Esophagus (tissue), 2 donors: ENCODE measurements around the gene AP3B1. TPM values are rescaled to one million over a fixed set of nuclear protein-coding genes. Genes with fewer than 3 reads are reported as not detected.

Experiments used
- H3K27ac ChIP-seq, 2 donors: one replicate each; pipeline ENCODE4 v1.5.1; 2013; ENCODE audit warnings: low read depth in 2 of 2, mild to moderate bottlenecking in 2 of 2, inconsistent platforms in 1 of 2, low read length in 1 of 2, moderate library complexity in 1 of 2
- H3K27me3 ChIP-seq, 2 donors: one replicate each; pipeline ENCODE4 v1.6.1; 2013; ENCODE audit warnings: low read length in 2 of 2, control low read depth in 1 of 2, mild to moderate bottlenecking in 1 of 2; ENCODE audit not compliant: insufficient read depth in 2 of 2, control insufficient read depth in 1 of 2
- H3K36me3 ChIP-seq, 2 donors: one replicate each; pipeline ENCODE4 v1.6.1; 2013; ENCODE audit warnings: low read length in 1 of 2; ENCODE audit not compliant: control insufficient read depth in 2 of 2, insufficient read depth in 2 of 2
- H3K4me1 ChIP-seq, 2 donors: one replicate each; pipeline ENCODE4 v1.6.1; 2013; ENCODE audit warnings: low read length in 1 of 2; ENCODE audit not compliant: control insufficient read depth in 2 of 2, insufficient read depth in 2 of 2
- H3K4me3 ChIP-seq, 2 donors: one replicate each; pipeline ENCODE4 v1.5.1; 2013; ENCODE audit warnings: low read length in 2 of 2, mild to moderate bottlenecking in 2 of 2, low read depth in 1 of 2, moderate library complexity in 1 of 2
- H3K9me3 ChIP-seq, 2 donors: one replicate each; pipeline ENCODE4 v1.6.1; 2013; ENCODE audit warnings: mild to moderate bottlenecking in 2 of 2, low read depth in 1 of 2, low read length in 1 of 2, moderate library complexity in 1 of 2; ENCODE audit not compliant: control insufficient read depth in 2 of 2, insufficient read depth in 1 of 2
- WGBS, 2 donors: extraction: QIAGEN DNeasy Blood & Tissue Kit; methylation state at CpG; one replicate each; pipeline ENCODE4 v1.1.7; 2013; 5-methylcytosine and 5-hydroxymethylcytosine counted together
- polyA plus RNA-seq, 2 donors: library from polyadenylated mRNA; stranded (reverse); fragments of 200-250 nt; gene quantifications; one replicate each; pipeline ENCODE4 v1.2.3, GENCODE V29; 2013
- donor health status: healthy with polysubstance abuse.
- donor health status: Bipolar disorder and iron deficiency.

AP3B1 gene
- polyA plus RNA-seq, 2 donors: 26.1 to 39.1 TPM

- WGBS, 2 donors: 0% methylated on average over 6 of the region's 6 CpGs
- no peaks in the 10 kb centered on the region for H3K4me1 ChIP-seq
- H3K36me3 ChIP-seq: no peaks in the 10 kb centered on the region
- no peaks in the 10 kb centered on the region for H3K9me3 ChIP-seq
- peak overlapping the region; percentile 91 to 93 for H3K4me3 ChIP-seq
- peak overlapping the region in 1 of 2 donors; percentile 92 for H3K27ac ChIP-seq
- H3K27me3 ChIP-seq: no peaks in the 10 kb centered on the region
Observed at GRCh38 chr5:78293851-78294247, 649 bp downstream of the AP3B1 start.

DNA sequence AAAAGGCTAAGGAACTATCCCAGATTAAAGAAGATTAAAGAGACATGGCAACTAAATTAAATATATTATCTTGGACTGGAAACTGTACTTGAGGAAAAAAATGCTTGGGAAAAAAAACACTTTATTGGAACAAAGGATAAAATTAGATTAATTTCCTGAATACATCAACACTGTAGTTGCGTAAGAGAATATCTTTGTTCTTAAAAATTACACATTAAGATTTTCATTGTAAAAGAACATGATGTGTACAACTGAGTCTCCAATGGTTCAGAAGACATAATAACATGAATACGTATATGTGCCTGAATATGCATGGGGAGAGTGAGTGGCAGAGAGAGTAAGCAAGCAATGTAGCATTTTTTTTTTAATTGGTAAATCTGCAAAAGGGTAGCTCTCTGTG is 2.8 kb downstream of the AP3B1 start:
- no peaks in the 10 kb centered on the region for H3K4me1 ChIP-seq

GRCh38 chr5:78289911-78290310 is 4.6 kb downstream of the AP3B1 start:
- Histone ChIP-seq H3K4me1 (no peaks in the 10 kb centered on the region), H3K27me3 (no peaks in the 10 kb centered on the region), H3K4me3 (no peak overlapping the region), H3K27ac (no peak overlapping the region), H3K36me3 (no peaks in the 10 kb centered on the region), H3K9me3 (no peaks in the 10 kb centered on the region)
- 88 to 92% methylated on average over 2 of the region's 2 CpGs for WGBS, 2 donors

More for the DNA sequence above, 2.8 kb downstream of the AP3B1 start:
- 82% methylated on average over 2 of the region's 2 CpGs for WGBS, 2 donors
- Histone ChIP-seq H3K9me3 (no peaks in the 10 kb centered on the region), H3K4me3 (no peak overlapping the region), H3K27me3 (no peaks in the 10 kb centered on the region), H3K36me3 (no peaks in the 10 kb centered on the region), H3K27ac (no peak overlapping the region)

GRCh38 chr5:78288246-78288645 is 6.3 kb downstream of the AP3B1 start:
- 87 to 94% methylated on average over 3 of the region's 3 CpGs for WGBS, 2 donors
- H3K27ac ChIP-seq: no peak overlapping the region
- no peaks in the 10 kb centered on the region for H3K4me1 ChIP-seq
- no peaks in the 10 kb centered on the region for H3K9me3 ChIP-seq
- no peak overlapping the region for H3K4me3 ChIP-seq
- no peaks in the 10 kb centered on the region for H3K36me3 ChIP-seq
- H3K27me3 ChIP-seq: no peaks in the 10 kb centered on the region

DNA sequence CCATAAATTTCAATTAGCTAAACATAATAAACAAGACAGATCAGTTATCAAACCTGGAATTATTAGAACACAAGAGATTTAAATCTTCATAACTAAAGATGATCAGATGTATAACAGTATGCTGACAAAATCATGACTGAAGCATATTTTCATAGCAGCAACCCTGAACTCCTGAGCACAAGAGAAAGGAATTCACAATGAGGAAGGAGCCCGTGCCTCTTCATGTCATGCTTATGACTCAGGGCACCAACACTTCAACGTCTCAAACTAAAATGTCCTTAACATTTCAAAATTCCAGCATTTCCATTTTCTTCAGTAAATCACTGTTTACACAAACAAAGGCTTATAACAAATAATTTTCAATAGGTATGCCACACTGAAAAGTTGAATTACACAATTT is 6.7 kb downstream of the AP3B1 start:
- no peaks in the 10 kb centered on the region for H3K36me3 ChIP-seq
- H3K27ac ChIP-seq: no peak overlapping the region
- no peaks in the 10 kb centered on the region for H3K9me3 ChIP-seq
- no peak overlapping the region for H3K4me3 ChIP-seq
- 39 to 49% methylated on average over 2 of the region's 2 CpGs for WGBS, 2 donors
- no peaks in the 10 kb centered on the region for H3K27me3 ChIP-seq
- no peaks in the 10 kb centered on the region for H3K4me1 ChIP-seq

DNA sequence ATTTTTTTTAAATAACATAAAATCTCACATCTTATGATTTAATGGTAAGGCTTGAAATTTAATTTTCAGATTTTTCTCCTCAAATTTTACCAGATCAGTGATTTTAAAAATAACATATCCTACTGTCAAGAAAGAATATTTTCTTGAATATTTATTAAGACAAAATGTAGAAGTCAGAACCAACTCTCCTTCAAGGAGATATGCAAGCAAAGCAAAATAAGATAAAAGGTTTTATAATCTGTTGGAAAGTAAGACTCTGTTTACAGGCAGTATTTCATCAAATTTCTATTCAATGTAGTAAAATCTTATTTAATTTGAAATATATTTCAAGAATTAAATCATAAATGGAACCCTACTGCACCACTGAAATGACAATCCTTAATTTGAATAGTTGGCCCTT is 7.3 kb downstream of the AP3B1 start:
- H3K4me3 ChIP-seq: no peak overlapping the region
- no peaks in the 10 kb centered on the region for H3K4me1 ChIP-seq
- H3K36me3 ChIP-seq: no peaks in the 10 kb centered on the region
- no peak overlapping the region for H3K27ac ChIP-seq
- no peaks in the 10 kb centered on the region for H3K9me3 ChIP-seq
- H3K27me3 ChIP-seq: no peaks in the 10 kb centered on the region

GRCh38 chr5:78286290-78286689 is 8.2 kb downstream of the AP3B1 start:
- WGBS, 2 donors: 89 to 93% methylated on average over 1 of the region's 1 CpG
- no peaks in the 10 kb centered on the region for H3K27me3 ChIP-seq
- H3K4me3 ChIP-seq: no peak overlapping the region
- no peak overlapping the region for H3K27ac ChIP-seq
- no peaks in the 10 kb centered on the region for H3K4me1 ChIP-seq
- no peaks in the 10 kb centered on the region for H3K9me3 ChIP-seq
- no peaks in the 10 kb centered on the region for H3K36me3 ChIP-seq

DNA sequence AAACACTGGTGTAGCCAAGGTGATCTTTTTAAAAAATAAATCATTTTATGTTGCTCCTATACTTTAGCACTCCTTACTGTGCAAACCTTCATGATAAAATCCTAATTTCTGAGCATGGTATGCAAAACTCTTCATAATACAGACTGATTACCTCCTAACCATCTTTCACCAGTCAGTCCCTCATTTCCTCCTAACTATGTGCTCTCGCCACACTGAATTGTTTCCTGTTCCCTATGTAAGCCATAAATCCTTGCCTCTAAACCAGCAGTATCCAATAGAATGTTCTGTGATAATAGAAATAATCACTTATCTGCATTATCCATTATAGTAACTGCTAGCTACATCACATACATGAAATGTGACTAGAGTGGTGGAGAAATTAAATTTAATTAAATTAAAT is 10.7 kb downstream of the AP3B1 start:
- no peak overlapping the region for H3K4me3 ChIP-seq
- no peaks in the 10 kb centered on the region for H3K27me3 ChIP-seq

GRCh38 chr5:78283105-78283504 is 11.4 kb downstream of the AP3B1 start:
- no peaks in the 10 kb centered on the region for H3K4me1 ChIP-seq
- no peak overlapping the region for H3K27ac ChIP-seq
- no peaks in the 10 kb centered on the region for H3K27me3 ChIP-seq
- no peak overlapping the region for H3K4me3 ChIP-seq
- 79 to 80% methylated on average over 4 of the region's 4 CpGs for WGBS, 2 donors
- no peaks in the 10 kb centered on the region for H3K9me3 ChIP-seq
- no peaks in the 10 kb centered on the region for H3K36me3 ChIP-seq

More for the DNA sequence above, 10.7 kb downstream of the AP3B1 start:
- Histone ChIP-seq H3K27ac (no peak overlapping the region), H3K4me1 (no peaks in the 10 kb centered on the region), H3K9me3 (no peaks in the 10 kb centered on the region), H3K36me3 (no peaks in the 10 kb centered on the region)
- WGBS, 2 donors: 88 to 93% methylated on average over 1 of the region's 1 CpG

GRCh38 chr5:78280261-78280660 is 14.2 kb downstream of the AP3B1 start:
- H3K4me3 ChIP-seq: no peak overlapping the region
- no peaks in the 10 kb centered on the region for H3K27me3 ChIP-seq
- 27 to 40% methylated on average over 2 of the region's 2 CpGs for WGBS, 2 donors
- no peaks in the 10 kb centered on the region for H3K9me3 ChIP-seq
- H3K4me1 ChIP-seq: no peaks in the 10 kb centered on the region
- no peaks in the 10 kb centered on the region for H3K36me3 ChIP-seq
- no peak overlapping the region for H3K27ac ChIP-seq
